Esophagus squamous epithelium (tissue), 5 donors: Measurements from ENCODE around the gene TMCO4. TPM values are rescaled to one million over a fixed set of nuclear protein-coding genes. Genes with fewer than 3 reads are reported as not detected.

ENCODE experiments used
- DNase-seq: peaks from one replicate; lab custom pipeline; 2025; lab: John Stamatoyannopoulos, UW
- H3K27ac ChIP-seq, 4 donors: fragments of 200-600 bp; sonication (generic); one replicate each; pipeline ENCODE4 v1.5.1; 2016 to 2019; ENCODE audit warnings: mild to moderate bottlenecking in 1 of 4
- H3K27me3 ChIP-seq, 4 donors: fragments of 200-600 bp; sonication (generic); 1 replicate in 3 of 4; 2 replicates in 1 of 4; pipeline versions ENCODE4 v1.5.1 to v1.6.0; 2017 to 2021; ENCODE audit warnings: antibody characterized with exemption in 1 of 4
- H3K36me3 ChIP-seq, 3 donors: fragments of 200-600 bp; sonication (generic); one replicate each; pipeline ENCODE4 v1.5.1; 2016 to 2019
- H3K4me1 ChIP-seq, 3 donors: fragments of 200-600 bp; sonication (generic); one replicate each; pipeline ENCODE4 v1.5.1; 2017 to 2019
- H3K4me3 ChIP-seq, 4 donors: fragments of 200-600 bp; sonication (generic); 1 replicate in 3 of 4; 2 replicates in 1 of 4; pipeline ENCODE4 v1.5.1; 2016 to 2019; ENCODE audit warnings: mild to moderate bottlenecking in 2 of 4, moderate library complexity in 1 of 4
- H3K9me3 ChIP-seq, 3 donors: fragments of 200-600 bp; sonication (generic); one replicate each; pipeline ENCODE4 v1.5.1; 2016 to 2019
- POLR2A ChIP-seq, 4 donors: fragments of 450-650 bp; IDR thresholded peaks; one replicate each; pipeline ENCODE4 v1.6.1; 2017; ENCODE audit warnings: antibody characterized with exemption in 4 of 4, mild to moderate bottlenecking in 4 of 4, moderate library complexity in 3 of 4
- WGBS, 2 donors: methylation state at CpG; one replicate each; pipeline ENCODE4 v1.1.5; 2018; 5-methylcytosine and 5-hydroxymethylcytosine counted together
- intact Hi-C: fragments of 100-400 bp; cut with DNase I; formaldehyde crosslinking; loops from one replicate; pipeline ENCODE4 v1.15.0; 2022
- total RNA-seq, 4 donors: library from RNA; depleted of rRNA; stranded (reverse); fragments of >200 nt; gene quantifications; one replicate each; pipeline ENCODE4 v1.1.0, GENCODE V29; 2016
- TF ChIP-seq, protein P1 (sequence below), 6 experiments: fragments of 450-650 bp in 4 of 6; fragments of 200-600 bp in 2 of 6; sonication (generic) in 2 of 6; IDR thresholded peaks; one replicate each; pipeline ENCODE4 v1.5.1; 2016 to 2019; ENCODE audit warnings: antibody characterized with exemption in 6 of 6, mild to moderate bottlenecking in 4 of 6, moderate library complexity in 4 of 6
- donor health status: DM: yes; HTN: yes; CAD: no.

Gene TMCO4
- total RNA-seq, 4 donors from 2014 or later, result 13.0 to 28.8 (median 21.2) TPM

DNA sequence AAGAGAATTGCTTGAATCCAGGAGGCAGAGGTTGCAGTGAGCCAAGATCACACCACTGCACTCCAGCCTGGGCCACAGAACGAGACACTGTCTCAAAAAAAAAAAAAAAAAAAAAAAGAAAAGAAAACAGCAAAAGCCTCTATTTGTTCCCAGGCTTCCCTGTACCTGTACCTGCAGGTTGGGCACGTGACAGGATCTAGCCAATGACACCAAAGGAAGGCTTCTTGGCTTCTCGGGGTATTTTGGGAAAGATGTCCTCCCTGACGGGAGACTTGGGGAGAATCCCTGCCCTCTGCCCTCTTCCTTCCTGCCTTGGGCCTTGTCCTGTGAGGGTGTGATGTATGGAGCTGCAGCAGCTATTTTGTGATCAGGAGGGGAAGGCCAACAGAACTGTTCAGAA, 22.8 kb downstream of the TMCO4 start:
- H3K27me3 ChIP-seq, result no peaks in the 10 kb centered on the region
- no peak for TF ChIP-seq POLR2A (IDR thresholded peaks at IDR 0.05)
- TF ChIP-seq, protein P1, sequence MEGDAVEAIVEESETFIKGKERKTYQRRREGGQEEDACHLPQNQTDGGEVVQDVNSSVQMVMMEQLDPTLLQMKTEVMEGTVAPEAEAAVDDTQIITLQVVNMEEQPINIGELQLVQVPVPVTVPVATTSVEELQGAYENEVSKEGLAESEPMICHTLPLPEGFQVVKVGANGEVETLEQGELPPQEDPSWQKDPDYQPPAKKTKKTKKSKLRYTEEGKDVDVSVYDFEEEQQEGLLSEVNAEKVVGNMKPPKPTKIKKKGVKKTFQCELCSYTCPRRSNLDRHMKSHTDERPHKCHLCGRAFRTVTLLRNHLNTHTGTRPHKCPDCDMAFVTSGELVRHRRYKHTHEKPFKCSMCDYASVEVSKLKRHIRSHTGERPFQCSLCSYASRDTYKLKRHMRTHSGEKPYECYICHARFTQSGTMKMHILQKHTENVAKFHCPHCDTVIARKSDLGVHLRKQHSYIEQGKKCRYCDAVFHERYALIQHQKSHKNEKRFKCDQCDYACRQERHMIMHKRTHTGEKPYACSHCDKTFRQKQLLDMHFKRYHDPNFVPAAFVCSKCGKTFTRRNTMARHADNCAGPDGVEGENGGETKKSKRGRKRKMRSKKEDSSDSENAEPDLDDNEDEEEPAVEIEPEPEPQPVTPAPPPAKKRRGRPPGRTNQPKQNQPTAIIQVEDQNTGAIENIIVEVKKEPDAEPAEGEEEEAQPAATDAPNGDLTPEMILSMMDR (IDR thresholded peaks at IDR 0.05), result no peak
- DNase-seq, result no peak
- H3K4me3 ChIP-seq, result no peak overlapping the region
- H3K36me3 ChIP-seq, result peaks cover 10 to 97% (median 16%) of the 10 kb centered on the region in 3 donors
- no peak overlapping the region for H3K27ac ChIP-seq
- H3K4me1 ChIP-seq, result no peaks in the 10 kb centered on the region
- intact Hi-C loops, result no loop called here
- WGBS, 2 donors, result 87 to 97% methylated on average over 3 to 4 of the region's 4 CpGs
- no peaks in the 10 kb centered on the region for H3K9me3 ChIP-seq

DNA sequence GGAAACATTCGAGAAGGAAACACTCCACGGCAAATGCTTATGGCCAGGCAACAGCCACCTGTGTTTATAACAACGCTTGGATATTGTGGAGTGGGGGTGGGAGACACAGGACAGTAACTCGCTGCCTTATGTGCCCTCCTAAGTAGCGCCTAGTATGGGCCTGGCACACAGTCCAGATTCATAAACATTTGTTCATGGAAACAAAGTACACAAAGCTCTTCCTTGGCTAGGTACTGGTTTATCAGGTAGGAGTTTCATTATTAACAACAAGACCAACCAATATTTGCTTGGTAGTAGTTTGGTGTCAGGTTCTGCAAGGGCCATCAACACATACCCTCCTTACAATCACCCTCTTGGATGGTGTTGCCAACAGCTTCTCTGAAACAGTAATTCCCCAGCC, 23.4 kb downstream of the TMCO4 start:
- WGBS, 2 donors, result 93 to 94% methylated on average over 5 of the region's 5 CpGs
- H3K36me3 ChIP-seq, result peaks cover 10 to 100% (median 16%) of the 10 kb centered on the region in 3 donors
- no peak for TF ChIP-seq POLR2A (IDR thresholded peaks at IDR 0.05)
- TF ChIP-seq, protein P1 (IDR thresholded peaks at IDR 0.05), result no peak

DNA sequence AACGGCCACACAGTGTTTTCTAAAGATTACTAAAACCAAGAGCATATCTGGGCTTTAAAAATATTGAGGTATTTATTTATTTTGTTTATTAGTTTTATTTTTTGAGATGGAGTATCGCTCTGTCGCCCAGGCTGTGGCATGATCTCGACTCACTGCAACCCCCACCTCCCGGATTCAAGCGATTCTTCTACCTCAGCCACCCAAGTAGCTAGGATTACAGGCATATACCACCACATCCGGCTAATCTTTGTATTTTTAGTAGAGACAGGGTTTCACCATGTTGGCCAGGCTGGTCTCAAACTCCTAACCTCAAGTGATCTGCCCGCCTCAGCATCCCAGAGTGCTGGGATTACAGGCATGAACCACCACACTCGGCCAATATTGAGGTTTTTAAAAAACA, 23.9 kb downstream of the TMCO4 start:
- TF ChIP-seq POLR2A (IDR thresholded peaks at IDR 0.05), result no peak
- TF ChIP-seq, protein P1 (IDR thresholded peaks at IDR 0.05), result no peak
- intact Hi-C loops, result no loop called here
- WGBS, 2 donors, result 88 to 94% methylated on average over 9 of the region's 9 CpGs

More for the DNA sequence above, 23.4 kb downstream of the TMCO4 start:
- Histone ChIP-seq H3K9me3 (no peaks in the 10 kb centered on the region), H3K4me1 (no peaks in the 10 kb centered on the region), H3K27ac (no peak overlapping the region), H3K4me3 (no peak overlapping the region), H3K27me3 (no peaks in the 10 kb centered on the region)
- DNase-seq, result no peak
- intact Hi-C loops, result no loop called here

DNA sequence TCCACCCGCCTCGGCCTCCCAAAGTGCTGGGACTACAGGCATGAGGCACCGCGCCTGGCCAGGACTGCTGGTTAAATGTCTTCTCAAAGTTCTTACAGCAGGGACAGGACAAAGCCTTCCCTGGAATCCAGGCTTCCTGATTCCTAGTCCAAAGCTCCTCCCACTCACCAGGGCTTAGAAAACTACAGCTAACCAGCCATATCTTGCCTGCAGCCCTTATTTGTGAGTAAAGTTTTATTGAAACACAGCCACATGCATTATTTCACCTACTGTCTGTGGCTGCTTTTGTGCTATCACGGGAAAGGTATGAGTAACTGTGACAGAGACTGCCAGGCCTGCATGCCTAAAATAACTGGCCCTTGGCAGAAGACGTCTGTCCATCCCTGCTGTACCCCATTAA, 24.4 kb downstream of the TMCO4 start:
- 84 to 88% methylated on average over 6 of the region's 6 CpGs for WGBS, 2 donors
- intact Hi-C loops, result no loop called here
- no peak overlapping the region for H3K4me3 ChIP-seq
- H3K4me1 ChIP-seq, result no peaks in the 10 kb centered on the region
- no peak for DNase-seq
- no peaks in the 10 kb centered on the region for H3K27me3 ChIP-seq
- no peak overlapping the region for H3K27ac ChIP-seq
- no peaks in the 10 kb centered on the region for H3K9me3 ChIP-seq
- peaks cover 8 to 100% (median 18%) of the 10 kb centered on the region in 3 donors for H3K36me3 ChIP-seq
- TF ChIP-seq, protein P1 (IDR thresholded peaks at IDR 0.05), result no peak
- no peak for TF ChIP-seq POLR2A (IDR thresholded peaks at IDR 0.05)

More for the DNA sequence above, 23.9 kb downstream of the TMCO4 start:
- Histone ChIP-seq H3K27me3 (no peaks in the 10 kb centered on the region), H3K4me3 (no peak overlapping the region), H3K27ac (no peak overlapping the region), H3K9me3 (no peaks in the 10 kb centered on the region), H3K4me1 (no peaks in the 10 kb centered on the region), H3K36me3 (peaks cover 10 to 100% (median 16%) of the 10 kb centered on the region in 3 donors)
- no peak for DNase-seq

DNA sequence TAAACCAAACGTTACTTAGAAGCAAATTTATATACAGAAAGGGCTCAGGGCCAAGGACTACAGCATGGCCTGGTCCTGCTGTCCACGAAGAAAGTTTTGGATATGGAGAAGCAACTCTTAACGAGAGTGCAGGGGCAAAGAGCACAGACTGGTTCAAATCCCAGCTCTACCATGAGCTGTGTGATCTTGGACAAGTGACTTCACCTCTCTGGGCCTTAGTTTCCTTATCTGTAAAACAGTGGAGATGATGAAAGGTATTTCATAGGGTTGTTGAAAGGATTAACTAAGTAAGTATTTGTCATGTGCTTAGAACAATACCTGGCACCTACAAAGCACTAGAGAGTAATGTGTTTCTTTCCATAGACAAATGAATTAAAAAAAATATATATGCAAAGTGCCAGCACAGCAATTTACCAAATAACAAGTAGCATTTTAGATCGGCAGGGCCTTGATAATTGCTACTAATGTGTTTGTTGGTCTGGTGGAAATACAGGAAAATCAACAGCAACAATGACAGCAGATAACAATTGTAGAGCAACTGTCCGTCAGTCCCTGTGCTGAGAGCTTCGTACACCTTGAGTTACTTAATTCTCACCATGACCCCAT, 25.4 kb downstream of the TMCO4 start:
- Histone ChIP-seq H3K27ac (no peak overlapping the region), H3K4me3 (no peak overlapping the region), H3K4me1 (no peaks in the 10 kb centered on the region), H3K36me3 (peaks cover 1 to 100% (median 9%) of the 10 kb centered on the region in 3 donors), H3K9me3 (no peaks in the 10 kb centered on the region), H3K27me3 (no peaks in the 10 kb centered on the region)
- TF ChIP-seq, protein P1 (IDR thresholded peaks at IDR 0.05), result no peak
- no peak for TF ChIP-seq POLR2A (IDR thresholded peaks at IDR 0.05)
- DNase-seq, result no peak
- WGBS, 2 donors, result 73 to 80% methylated on average over 6 of the region's 6 CpGs
- intact Hi-C loops, result no loop called here
